Fibroblast of upper back skin (primary cell): Measurements from ENCODE around the gene ZNF652.

Experiments used
- DNase-seq: peaks from one replicate; pipeline ENCODE4 v3.0.0-alpha.2; 2013

ZNF652 gene

DNA sequence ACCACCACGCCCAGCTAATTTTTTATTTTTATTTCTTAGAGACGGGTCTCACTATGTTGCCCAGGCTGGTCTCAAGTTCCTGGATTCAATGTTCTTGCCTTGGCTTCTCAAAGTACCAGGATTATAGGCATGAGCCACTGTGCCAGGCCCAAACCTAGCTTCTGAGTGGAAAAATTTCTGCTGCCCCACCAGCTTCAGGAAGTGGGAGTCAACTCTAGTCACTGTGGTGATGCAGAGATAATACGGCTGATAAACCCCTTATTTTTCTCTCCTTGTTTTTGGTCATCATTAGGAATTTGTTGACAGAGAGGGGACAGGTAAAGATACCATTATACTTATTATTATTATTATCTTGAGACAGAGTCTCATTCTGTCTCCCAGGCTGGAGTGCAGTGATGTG lies 103.7 kb downstream of the ZNF652 start:
- DNase-seq, result no peak

DNA sequence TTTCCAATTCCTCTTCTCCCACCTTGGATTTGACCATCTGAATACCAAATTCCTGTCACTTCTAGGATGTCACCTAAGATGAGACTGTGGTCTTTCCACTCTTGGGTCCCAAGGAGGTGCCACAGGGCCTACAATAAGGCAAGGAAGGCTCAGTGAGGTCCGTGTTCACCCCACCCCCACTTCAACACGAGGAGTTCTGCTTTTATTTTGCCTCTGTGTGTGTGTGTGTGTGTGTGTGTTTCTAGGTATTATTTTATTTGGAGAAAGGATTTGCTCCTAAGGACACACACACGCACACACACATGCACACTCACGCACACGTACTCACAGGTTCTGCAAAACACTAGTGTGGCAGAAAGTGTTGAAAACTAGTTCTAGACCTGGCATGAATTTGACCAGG lies 106.9 kb downstream of the ZNF652 start:
- no peak for DNase-seq

DNA sequence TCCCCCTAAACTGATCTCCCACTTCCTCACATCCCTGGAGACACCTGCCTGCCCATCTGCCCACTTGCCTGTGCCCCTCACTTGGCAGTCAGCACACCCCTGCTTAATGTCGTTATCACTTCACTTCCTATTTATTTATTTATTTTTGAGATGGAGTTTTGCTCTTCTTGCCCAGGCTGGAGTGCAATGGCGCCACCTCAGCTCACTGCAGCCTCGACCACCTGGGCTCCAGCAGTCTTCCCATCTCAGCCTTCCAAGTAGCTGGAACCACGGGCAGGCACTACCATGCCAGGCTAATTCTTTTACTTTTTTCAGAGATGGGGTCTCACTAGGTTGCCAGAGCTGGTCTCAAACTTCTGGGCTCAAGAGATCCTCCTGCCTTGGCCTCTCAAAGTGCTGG lies 108.0 kb downstream of the ZNF652 start:
- no peak for DNase-seq

DNA sequence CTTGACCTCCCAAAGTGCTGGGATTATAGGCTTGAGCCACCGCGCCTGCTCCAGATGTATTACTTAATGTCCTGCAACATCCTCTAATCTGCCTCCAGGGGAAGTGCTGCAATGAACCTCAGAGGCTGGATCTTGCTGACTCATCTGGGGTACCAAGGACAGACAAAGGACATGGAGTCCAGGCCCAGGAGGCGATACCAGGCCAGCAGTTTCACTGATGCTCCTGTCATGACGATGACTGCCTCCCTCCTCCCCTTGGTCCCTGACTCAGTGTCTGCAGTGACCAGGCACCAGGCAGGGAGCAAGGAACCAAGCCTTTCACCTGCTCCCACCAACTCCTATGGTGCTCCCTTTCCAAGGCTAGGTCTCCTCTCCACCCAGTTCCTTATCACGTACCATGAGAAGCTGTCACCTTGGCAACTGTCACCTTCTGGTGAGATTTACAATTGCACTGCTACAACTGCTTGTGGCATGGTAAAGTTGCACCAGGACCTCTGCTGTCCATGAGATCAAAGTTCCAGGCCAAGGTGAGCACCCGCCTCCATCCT lies 109.8 kb downstream of the ZNF652 start:
- DNase-seq, result no peak

DNA sequence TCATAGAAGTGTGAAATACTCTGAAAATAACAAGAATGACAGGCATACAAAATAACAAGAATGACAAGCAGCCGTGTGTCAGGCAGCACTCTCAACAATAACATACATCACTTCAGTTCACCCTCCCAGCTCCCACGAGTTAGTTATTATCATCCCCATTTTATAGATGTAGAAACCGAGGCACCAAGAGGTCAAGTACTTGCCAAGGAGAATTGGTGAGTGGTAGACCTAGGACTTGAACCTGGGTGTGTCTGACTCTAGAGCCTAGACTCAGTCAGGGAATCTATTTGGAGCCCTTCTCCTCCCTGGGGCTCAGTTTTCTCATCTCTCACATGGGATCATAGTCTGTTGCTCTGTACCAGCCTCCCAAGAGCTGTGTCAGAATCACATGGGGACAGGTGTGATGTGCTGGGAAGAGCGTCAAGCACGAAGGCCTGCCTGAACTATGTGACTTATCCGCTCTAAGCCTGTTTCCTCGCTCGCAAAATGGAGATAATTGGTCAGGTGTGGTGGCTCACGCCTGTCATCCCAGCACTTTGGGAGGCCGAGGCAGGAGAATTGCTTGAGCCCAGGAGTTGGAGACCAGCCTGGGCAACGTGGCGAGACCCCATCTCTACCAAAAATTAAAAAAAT lies 112.0 kb downstream of the ZNF652 start:
- no peak for DNase-seq

DNA sequence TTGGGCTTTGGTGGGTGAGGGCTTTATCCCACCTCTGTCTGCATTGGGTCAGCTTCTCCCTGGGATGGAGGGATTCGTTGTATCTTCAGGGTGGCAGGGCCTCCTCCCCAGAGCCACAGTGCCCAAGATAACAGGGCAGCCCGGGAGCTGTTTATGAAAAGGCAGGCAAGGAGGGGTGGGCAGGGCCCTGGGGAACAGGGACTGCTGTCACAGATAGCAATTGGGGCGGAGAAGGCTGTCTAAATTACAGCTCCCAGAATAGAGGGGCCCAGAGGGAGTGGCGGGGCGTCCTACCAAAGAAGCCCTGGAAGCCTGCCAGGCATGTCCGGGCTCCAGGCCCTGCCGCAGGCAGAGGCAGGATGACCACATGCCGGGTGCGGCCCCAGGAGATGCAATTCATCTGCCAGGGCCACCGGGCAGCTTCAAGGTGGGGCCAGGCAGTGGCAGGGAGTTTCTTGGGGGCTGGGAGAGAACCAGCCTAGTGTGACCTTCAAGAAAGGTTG lies 112.7 kb downstream of the ZNF652 start:
- no peak for DNase-seq

DNA sequence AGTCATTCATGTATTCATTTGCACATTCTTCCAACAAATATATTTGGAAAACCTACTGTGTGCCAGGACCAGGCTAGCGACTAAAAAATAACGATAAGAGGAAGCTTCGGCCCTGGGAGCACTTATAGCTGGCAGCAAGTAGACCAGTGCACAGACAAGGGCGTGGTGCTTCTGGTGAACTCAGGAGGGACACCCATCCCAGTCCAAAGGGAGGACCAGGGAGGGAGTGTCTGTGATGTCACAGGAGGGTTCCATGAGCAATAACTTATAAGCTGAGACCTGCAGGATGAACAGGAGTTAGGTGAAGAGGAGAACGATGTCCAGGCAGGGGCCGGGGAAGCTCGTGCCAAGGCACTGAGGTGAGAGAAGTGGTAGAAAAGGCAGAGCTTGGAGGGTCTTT lies 114.1 kb downstream of the ZNF652 start:
- DNase-seq, result no peak

DNA sequence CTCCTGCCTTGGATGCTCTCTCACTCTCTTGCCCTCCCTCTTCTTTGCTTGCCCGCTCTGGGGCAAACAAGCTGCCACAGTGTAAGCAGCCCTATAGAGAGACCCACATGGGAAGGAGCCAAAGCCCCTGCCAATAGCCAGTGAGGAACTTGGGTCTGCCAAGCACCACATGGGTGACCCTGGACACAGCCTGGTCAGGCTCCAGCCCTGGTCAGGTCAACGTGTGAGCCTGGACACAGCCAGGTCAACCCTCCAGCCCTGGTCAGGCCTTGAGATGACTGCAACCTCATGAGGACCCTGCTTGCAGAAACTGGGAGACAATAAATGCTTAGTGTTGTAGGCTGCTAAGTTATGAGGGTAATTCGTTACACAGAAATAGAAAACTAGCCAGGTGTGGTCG lies 117.2 kb downstream of the ZNF652 start:
- no peak for DNase-seq
